ENCODE data around the gene MCF2L2. TPM values are rescaled to one million over a fixed set of nuclear protein-coding genes. Genes with fewer than 3 reads are reported as not detected.

MCF2L2 gene
- polyA plus RNA-seq, 3 donors = 0.37 to 0.78 (median 0.71) TPM

GRCh38 chr3:183275418-183275817 lies 153.0 kb downstream of the MCF2L2 start:
- peak in 1 of 3 donors; percentile 40 for DNase-seq (ENCODE audit: low read depth in 3 of 3, low spot score in 2 of 3)

DNA sequence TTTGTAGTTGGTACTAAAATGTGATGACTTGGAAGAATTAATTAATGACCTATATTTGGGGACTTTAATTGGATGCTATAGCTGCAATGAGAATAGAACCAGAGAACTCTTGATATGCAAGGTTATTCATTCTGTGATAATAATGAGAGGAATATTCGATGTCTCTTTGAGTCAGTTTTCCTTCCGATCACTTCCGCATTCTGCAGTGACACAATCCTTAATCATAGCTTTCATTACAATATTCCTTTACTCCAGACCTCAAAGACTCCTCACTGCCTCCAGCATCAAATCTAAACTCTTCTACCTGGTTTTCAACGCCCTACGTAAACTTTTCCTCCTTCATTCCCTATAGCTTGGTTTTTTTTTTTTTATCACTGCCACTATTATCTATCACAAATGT lies 153.8 kb downstream of the MCF2L2 start:
- DNase-seq (ENCODE audit: low read depth in 3 of 3, low spot score in 2 of 3) = no peak

- DNase-seq (ENCODE audit: low read depth in 3 of 3, low spot score in 2 of 3) = no peak
These were observed 155.6 kb downstream of the MCF2L2 start for GRCh38 chr3:183272791-183273190.

DNA sequence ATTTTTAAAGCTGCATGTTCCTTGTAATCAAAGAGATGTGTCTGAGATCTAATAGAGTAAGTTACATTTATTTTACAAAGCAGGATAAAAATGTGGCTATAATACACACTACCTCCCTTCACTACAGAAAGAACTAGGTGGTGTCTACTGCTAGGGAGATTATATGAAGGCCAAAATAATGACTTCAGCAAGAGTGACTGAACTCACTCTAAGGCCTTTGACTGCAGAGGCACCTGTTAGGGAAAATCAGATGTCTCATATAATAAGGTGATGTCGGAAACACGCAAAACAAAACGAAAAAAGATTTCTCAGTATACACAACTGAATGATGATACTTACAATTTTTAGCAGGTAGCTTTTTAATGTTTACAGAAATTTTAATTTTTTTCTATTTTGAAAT lies 156.3 kb downstream of the MCF2L2 start:
- DNase-seq (ENCODE audit: low read depth in 3 of 3, low spot score in 2 of 3) = no peak

DNA sequence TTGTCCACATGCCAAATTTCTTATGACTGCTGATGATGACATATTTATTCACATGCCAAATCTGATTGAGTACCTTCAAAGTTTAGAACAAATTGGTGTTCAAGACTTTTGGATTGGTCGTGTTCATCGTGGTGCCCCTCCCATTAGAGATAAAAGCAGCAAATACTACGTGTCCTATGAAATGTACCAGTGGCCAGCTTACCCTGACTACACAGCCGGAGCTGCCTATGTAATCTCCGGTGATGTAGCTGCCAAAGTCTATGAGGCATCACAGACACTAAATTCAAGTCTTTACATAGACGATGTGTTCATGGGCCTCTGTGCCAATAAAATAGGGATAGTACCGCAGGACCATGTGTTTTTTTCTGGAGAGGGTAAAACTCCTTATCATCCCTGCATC lies 158.1 kb downstream of the MCF2L2 start:
- DNase-seq (ENCODE audit: low read depth in 3 of 3, low spot score in 2 of 3) = no peak

DNA sequence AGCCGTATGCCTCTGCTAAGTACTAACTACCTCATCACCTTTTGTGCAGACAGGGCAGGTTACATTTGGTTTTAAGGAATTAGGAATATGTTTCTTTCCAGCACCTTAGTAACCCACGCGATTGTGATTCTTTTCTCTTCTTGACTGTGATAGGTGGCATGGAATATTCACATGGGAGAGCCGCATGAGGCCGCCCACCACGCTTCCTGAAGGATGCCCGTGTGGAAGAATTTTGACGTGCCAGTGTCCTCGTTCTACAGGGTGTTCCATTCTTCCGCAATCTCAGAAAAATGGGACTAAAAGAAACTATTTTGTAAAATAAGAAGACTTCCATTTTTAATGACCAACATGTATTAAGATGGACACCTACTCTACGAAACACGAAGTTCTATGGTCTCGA lies 159.1 kb downstream of the MCF2L2 start:
- no peak for DNase-seq (ENCODE audit: low read depth in 3 of 3, low spot score in 2 of 3)

- no peak for DNase-seq (ENCODE audit: low read depth in 3 of 3, low spot score in 2 of 3)
These were observed 160.1 kb downstream of the MCF2L2 start for GRCh38 chr3:183268366-183268765.

DNA sequence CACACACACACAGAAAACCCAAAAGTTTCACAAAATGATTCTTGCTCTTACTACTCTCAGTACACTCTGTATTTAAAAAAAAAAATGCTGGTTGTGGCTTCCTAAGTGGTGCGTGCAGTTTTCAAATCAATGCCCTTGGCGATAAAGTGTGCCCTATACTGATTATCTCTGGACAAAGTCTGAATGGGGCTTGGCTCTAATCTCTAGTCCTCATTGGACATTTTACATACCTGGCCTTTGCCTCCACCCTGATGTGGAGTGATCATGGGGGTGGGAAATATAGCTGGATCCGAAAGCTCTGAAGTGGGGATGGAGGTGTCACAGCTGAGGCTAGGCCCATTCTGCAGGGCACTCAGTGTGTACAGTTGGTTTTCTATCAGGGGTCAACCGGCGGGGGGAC lies 161.3 kb downstream of the MCF2L2 start:
- no peak for DNase-seq (ENCODE audit: low read depth in 3 of 3, low spot score in 2 of 3)

DNA sequence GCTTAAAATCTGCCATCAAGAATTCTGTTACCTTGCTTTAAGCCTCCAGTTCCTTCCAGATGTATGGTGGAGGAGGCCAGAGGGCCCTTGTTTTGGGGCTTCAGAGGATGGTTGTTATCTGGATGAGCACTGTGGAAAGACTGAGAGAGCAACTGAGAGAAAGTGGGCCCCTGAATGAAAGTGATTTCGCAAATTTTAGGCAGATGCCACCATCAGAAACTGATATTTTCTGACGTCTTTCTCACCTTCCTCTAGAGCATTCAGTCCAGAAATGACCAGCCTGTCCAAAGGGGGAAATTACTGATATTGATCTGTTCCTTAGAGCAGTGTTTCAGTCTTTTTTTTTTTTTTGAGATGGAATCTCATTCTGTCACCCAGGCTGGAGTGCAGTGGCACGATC lies 162.0 kb downstream of the MCF2L2 start:
- no peak for DNase-seq (ENCODE audit: low read depth in 3 of 3, low spot score in 2 of 3)

DNA sequence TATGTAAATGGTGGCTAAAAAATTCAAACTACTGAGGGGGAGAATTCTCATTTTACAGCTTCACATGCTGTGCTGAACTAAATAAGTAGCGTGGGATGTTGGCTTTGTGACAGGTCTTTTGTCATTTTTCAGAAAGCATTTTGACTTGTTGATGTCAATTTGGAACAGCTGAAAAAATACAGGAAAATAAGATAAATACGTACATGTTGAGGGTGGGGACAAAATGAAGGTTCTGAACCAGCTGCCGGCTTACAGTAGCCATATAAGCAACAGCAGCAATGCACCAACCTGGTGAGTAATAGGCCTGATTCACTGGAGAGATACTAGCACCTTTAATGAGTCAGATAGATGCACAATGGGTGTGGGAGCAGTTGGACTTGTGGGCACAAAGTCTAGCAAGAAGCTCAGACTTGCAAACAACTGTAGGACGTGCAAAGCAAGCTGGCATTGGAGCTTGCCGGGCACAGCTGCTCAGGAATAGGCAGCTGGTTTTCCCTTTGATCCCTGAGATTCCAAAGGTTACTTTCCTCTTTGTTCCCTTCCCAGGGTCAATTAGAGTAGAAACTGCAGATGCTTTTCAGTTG lies 162.5 kb downstream of the MCF2L2 start:
- DNase-seq (ENCODE audit: low read depth in 3 of 3, low spot score in 2 of 3) = no peak

DNA sequence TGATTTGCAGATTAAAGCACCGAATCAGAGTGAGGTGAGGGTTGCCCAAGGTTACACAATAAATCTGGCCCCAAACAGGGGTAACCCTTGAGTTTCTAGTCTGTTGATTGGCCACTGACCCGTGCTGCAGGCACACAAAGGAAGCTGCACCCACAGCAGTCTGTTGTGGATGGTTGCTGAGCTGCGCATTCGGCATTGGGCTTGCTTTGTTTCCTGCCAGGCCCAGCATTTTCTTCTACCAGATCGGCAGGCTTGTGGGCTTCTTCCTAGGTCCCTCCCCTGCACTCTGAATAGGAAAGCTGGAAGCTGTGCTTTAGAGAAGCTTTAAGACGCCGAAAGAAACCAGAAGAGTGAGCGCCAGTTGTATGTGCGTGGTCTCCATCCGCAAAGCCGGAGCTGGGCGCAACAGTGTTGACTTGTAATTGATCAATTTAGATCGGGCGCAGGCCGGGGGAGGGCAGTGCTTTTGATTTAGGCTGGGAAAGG lies 163.2 kb downstream of the MCF2L2 start:
- DNase-seq (ENCODE audit: low read depth in 3 of 3, low spot score in 2 of 3) = peak in 1 of 3 donors; percentile 35

- no peak for DNase-seq (ENCODE audit: low read depth in 3 of 3, low spot score in 2 of 3)
These were observed 164.2 kb downstream of the MCF2L2 start for GRCh38 chr3:183264268-183264667.

- DNase-seq (ENCODE audit: low read depth in 3 of 3, low spot score in 2 of 3) = no peak
These were observed 165.5 kb downstream of the MCF2L2 start for GRCh38 chr3:183262875-183263378.

DNA sequence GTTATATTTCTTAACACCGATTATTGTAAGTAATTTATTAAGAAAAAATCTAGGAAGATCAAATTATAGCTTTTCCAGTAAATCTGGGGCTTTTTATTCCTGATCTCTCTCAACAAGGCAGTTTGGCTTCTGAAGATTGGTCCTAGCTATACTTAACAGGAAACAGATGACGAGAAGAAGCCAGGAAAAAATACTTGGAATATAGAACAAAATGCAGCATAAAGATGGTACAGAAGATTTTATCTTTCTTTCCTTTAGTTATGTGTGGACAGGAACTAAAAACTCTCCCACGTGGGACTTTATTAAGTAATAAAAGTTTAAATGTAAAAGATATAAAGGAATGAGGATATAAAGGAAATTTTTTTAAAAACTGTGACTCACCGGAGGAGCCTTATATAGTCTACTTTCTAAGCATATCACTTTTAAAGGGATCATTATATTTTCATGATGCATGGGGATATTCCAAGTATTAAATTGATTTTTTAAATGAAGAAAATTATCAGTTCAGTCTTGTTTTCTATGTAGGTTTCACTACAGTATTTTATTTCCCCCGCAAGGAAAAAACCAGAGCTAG lies 167.2 kb downstream of the MCF2L2 start:
- no peak for DNase-seq (ENCODE audit: low read depth in 3 of 3, low spot score in 2 of 3)

DNA sequence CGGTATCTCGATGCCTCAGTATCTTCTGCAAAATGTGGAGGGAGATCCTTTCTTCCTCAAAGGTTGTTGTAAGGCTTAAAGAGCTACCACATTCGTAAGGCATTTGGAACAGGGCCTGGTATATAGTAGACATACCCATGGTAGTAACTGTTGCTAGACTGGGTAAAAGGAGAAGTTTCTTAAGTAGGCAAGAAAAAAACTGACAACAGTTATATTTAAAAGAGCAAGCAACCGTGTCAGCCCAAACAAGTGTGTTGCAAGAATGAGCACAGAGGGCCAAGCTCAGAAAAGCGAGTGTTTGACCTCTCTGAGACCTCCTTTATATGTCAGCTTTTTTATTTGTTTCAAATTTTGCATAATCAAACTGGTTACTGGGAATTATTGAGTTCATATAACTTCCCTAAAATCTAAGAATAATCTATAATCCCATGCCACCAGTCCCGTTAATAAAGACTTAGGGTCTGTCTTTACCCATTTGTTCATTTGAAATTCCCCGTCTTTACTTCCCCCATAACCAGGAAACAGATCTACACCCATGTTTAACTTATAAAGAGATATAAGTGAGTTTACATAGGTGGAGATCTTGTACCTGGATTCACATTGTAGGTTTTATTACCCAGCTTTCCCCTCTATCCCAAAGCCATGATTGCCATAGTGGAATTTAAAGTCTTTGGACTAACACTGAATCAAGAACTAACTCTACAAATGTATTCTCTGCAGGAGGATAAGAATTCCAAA lies 168.1 kb downstream of the MCF2L2 start:
- DNase-seq (ENCODE audit: low read depth in 3 of 3, low spot score in 2 of 3) = no peak

DNA sequence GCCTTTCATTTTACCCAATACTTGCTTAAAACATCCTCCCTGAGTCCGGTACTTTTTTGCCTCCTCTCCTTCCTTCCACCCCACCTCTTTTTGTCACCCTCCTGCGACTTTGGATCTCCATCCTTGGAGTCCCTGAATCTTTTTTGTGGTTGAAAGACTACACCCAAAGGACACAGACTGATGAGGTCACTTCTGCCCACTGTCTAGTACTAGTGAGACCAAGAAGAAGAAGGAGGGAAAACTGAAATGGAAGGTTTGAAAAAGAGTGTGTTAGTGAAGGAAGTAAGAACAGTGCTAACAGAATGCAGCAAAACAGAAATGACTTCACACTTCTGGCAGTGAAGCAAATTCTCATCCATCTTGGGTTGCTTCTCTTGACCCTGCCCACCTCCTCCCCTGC lies 168.8 kb downstream of the MCF2L2 start:
- DNase-seq (ENCODE audit: low read depth in 3 of 3, low spot score in 2 of 3) = no peak

DNA sequence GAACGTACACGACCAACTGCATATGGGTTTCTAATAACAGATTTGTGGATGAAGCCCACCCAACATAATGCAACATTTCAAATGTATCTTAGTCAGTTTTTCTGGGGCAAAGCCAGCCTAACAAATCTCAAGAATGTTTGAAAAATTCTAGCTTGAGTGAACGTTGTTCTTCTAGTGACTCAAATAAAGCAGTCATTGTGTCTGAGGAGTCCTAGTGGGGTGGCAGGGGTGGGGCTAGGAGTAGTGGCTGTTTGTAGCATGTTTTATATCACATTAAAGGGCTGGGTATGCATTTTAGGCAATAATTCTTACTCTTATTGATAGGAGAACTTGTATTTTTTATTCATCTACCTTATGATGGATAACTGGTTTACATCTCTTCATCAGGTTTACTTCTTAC lies 169.3 kb downstream of the MCF2L2 start:
- no peak for DNase-seq (ENCODE audit: low read depth in 3 of 3, low spot score in 2 of 3)

DNA sequence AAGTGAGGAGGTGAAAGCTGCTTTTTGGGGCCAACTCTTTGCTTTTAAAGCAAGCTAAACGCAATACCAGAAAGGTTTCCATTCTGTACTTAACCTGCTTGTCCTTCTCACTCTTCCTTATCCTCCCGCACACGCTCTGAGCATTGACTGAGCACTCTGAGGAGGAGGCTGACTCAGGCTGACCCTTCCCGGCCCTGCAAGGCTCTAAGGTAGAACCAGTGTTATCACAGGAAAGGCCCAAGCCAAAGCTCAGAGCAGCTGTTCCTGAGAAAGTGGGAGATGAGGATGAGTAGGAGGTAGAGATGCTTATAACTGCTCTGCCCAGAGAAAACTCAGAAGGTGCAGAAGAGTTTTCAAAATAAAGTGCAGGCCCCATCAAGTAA lies 173.1 kb downstream of the MCF2L2 start:
- no peak for DNase-seq (ENCODE audit: low read depth in 3 of 3, low spot score in 2 of 3)

DNA sequence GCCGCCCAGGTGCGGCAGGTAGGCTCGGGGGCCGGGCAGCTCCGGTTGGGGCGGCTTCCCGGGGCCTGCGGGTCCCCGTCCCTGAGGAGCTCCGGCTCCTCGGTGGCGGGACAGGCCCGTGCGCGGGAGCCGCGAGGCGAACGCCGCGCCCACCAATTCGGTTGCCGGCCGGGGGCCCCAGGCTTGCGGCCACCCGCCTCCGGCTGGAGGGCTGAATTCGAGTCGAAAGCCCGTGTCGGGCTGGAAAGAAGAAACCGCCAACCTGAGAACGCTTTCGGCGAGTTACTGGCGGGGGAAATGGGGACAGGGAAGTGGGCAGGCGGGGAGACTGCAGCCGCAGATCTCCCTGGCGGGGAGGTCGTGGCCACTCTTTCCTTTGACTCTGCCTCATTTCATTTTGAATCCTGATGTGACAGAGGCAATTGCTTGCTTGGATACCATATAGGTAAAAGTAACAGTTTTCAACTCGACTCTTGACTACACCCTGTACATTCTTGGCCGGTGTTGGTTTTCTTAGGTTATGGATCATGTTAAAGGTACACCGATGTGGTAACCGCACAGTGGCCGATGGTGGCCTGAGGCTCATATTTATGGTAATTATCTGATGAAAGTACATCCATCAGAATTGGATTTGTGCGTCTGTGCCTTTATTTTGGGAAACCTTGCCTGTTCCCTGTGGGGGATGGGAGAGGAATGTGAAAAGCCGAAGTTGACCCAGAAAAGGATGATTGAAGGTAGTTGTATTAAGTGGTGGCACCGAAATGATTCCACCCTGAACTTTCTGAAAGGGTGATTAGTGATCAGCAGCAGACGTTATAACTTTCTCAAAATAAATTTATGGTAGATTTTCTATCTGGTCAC lies 173.7 kb downstream of the MCF2L2 start:
- peak in 2 of 3 donors; percentile 23 to 40 for DNase-seq (ENCODE audit: low read depth in 3 of 3, low spot score in 2 of 3)

DNA sequence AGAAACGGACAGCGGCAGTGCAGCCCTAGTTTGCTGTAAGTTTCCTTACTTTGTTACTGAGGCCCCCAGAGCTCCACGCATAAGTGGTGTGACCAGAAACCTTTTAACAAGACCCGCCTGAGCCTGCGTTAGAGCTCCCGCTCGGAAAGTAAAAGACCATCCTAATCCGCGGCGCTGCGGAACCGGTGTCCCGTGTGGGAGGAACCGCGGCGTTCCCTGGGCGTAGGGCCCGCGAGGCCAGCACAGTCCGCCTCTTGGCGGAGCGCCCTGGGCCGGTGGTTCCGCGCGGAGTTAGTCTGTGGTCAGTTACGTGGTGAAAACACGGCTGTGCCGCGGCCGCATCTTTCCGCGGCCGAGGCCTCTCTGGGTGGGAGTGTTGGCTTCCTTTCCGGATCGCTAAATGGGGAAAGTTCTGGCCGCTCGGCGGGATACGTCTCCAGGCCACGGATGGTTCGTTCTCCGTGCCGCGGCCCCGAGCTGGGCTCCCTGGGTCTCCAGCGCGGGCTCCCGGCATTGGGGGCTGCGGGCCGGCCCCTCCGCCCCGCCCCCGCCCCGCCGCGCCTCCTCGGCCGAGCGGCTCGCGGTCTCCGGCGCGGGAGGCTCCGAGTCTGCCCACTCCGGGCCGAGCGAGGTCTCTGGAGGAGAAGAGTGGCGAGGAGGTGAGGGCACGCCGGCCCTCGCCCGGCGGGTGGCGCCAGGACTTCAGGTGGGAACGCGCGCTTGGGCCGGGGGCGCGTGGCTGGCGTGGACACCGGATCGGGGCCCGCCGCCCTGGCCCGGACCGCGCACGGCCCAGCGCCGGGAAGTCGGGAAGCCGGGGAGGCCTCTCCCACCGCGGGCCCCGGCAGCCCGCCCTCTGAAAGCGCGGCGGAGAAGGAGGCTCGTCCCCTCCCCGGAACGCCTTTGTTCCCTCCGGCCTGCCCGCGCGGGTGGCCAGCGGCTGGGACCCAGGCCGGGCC lies 174.6 kb downstream of the MCF2L2 start:
- peak in 2 of 3 donors; percentile 44 to 59 for DNase-seq (ENCODE audit: low read depth in 3 of 3, low spot score in 2 of 3)
